ENCODE data around the gene MINK1. TPM values are rescaled to one million over a fixed set of nuclear protein-coding genes. Genes with fewer than 3 reads are reported as not detected.
"Not testable (repeated sequence)": the region's sequence is repeated elsewhere in the genome, so short reads cannot be mapped to it uniquely, and the experiment has no call there.

MINK1 gene
- total RNA-seq, 1 donor from 2014 or later: 90.6 TPM

- H3K27me3 Mint-ChIP-seq (ENCODE audit: low read depth): no peaks in the 10 kb centered on the region
- TF ChIP-seq CTCF (IDR thresholded peaks at IDR 0.05): no peak
- H3K4me3 Mint-ChIP-seq (ENCODE audit: unreplicated experiment): no peak overlapping the region
- peaks cover 4% of the 10 kb centered on the region for H3K4me1 Mint-ChIP-seq (ENCODE audit: low read depth)
- H3K36me3 Mint-ChIP-seq (ENCODE audit: low read depth): peaks cover 10% of the 10 kb centered on the region
- H3K27ac Mint-ChIP-seq (ENCODE audit: unreplicated experiment): no peak overlapping the region
- DNase-seq (ENCODE audit: low spot score): peak; percentile 51
- no peaks in the 10 kb centered on the region for H3K9me3 Mint-ChIP-seq (ENCODE audit: low read depth)
These were observed 68.0 kb downstream of the MINK1 start for GRCh38 chr17:4901108-4901647.

- Mint-ChIP-seq H3K27ac (ENCODE audit: unreplicated experiment) (peak overlapping the region; percentile 57), H3K9me3 (ENCODE audit: low read depth) (no peaks in the 10 kb centered on the region), H3K4me3 (ENCODE audit: unreplicated experiment) (no peak overlapping the region), H3K4me1 (ENCODE audit: low read depth) (peaks cover 4% of the 10 kb centered on the region), H3K27me3 (ENCODE audit: low read depth) (no peaks in the 10 kb centered on the region), H3K36me3 (ENCODE audit: low read depth) (peaks cover 10% of the 10 kb centered on the region)
- TF ChIP-seq CTCF (IDR thresholded peaks at IDR 0.05): no peak
- DNase-seq (ENCODE audit: low spot score): peak; percentile 72
These were observed 68.7 kb downstream of the MINK1 start for GRCh38 chr17:4901648-4902344.

GRCh38 chr17:4902540-4902939 lies 69.4 kb downstream of the MINK1 start:
- no peak for TF ChIP-seq CTCF (IDR thresholded peaks at IDR 0.05)
- no peak overlapping the region for H3K27ac Mint-ChIP-seq (ENCODE audit: unreplicated experiment)
- H3K36me3 Mint-ChIP-seq (ENCODE audit: low read depth): peaks cover 6% of the 10 kb centered on the region
- no peaks in the 10 kb centered on the region for H3K9me3 Mint-ChIP-seq (ENCODE audit: low read depth)
- H3K27me3 Mint-ChIP-seq (ENCODE audit: low read depth): no peaks in the 10 kb centered on the region
- peaks cover 4% of the 10 kb centered on the region for H3K4me1 Mint-ChIP-seq (ENCODE audit: low read depth)
- peak; percentile 59 for DNase-seq (ENCODE audit: low spot score)
- H3K4me3 Mint-ChIP-seq (ENCODE audit: unreplicated experiment): no peak overlapping the region

- Mint-ChIP-seq H3K27ac (ENCODE audit: unreplicated experiment) (peak within 1 kb of the TSS; percentile 57), H3K4me3 (ENCODE audit: unreplicated experiment) (no peak within 1 kb of the TSS), H3K36me3 (ENCODE audit: low read depth) (peaks cover 6% of the 10 kb centered on the region), H3K9me3 (ENCODE audit: low read depth) (no peaks in the 10 kb centered on the region), H3K27me3 (ENCODE audit: low read depth) (no peaks in the 10 kb centered on the region), H3K4me1 (ENCODE audit: low read depth) (peaks cover 4% of the 10 kb centered on the region)
- peak; percentile 84 for TF ChIP-seq CTCF (IDR thresholded peaks at IDR 0.05)
- peak; percentile 62 for DNase-seq (ENCODE audit: low spot score)
These were observed 70.1 kb downstream of the MINK1 start, which contains the start of gene CHRNE for GRCh38 chr17:4903051-4903818. TSS of gene CHRNE (minus strand) at chr17:4903098. CDS start at chr17:4903063, 35 bp downstream.

GRCh38 chr17:4906642-4907041 lies 73.5 kb downstream of the MINK1 start:
- H3K36me3 Mint-ChIP-seq (ENCODE audit: low read depth); H3K27ac Mint-ChIP-seq (ENCODE audit: unreplicated experiment); H3K4me1 Mint-ChIP-seq (ENCODE audit: low read depth); H3K27me3 Mint-ChIP-seq (ENCODE audit: low read depth); H3K4me3 Mint-ChIP-seq (ENCODE audit: unreplicated experiment); H3K9me3 Mint-ChIP-seq (ENCODE audit: low read depth); DNase-seq (ENCODE audit: low spot score): not testable (repeated sequence)
